GM12891 (cell line): ENCODE data around the gene AVPR2.

Source experiments
- DNase-seq: peaks from one replicate; pipeline ENCODE4 v3.0.0; 2011; ENCODE audit warnings: low spot score; ENCODE audit not compliant: insufficient read length
- FAIRE-seq: peaks from 2 replicates; lab custom pipeline; 2011; peaks lifted over from hg19 to GRCh38; lab: Jason Lieb, UNC
- PAX5 ChIP-seq: IDR thresholded peaks from 2 replicates; pipeline ENCODE4 v1.6.1; 2011; ENCODE audit warnings: low read length, moderate library complexity, mild to moderate bottlenecking; ENCODE audit not compliant: insufficient read depth, severe bottlenecking
- POLR2A ChIP-seq: IDR thresholded peaks from 2 replicates; pipeline ENCODE4 v1.6.1; 2011; ENCODE audit warnings: low read depth, low read length, control low read depth
- POLR2AphosphoS5 ChIP-seq: IDR thresholded peaks from 2 replicates; pipeline ENCODE4 v1.6.1; 2011; ENCODE audit warnings: low read depth, low read length, control low read depth
- POU2F2 ChIP-seq: IDR thresholded peaks from 2 replicates; pipeline ENCODE4 v1.6.1; 2011; ENCODE audit warnings: low read depth, mild to moderate bottlenecking, control low read depth, low read length, moderate library complexity
- SPI1 ChIP-seq: IDR thresholded peaks from 2 replicates; pipeline ENCODE4 v1.6.1; 2011; ENCODE audit warnings: low read depth, low read length, control low read depth
- TAF1 ChIP-seq: IDR thresholded peaks from 2 replicates; pipeline ENCODE4 v1.6.1; 2011; ENCODE audit warnings: low read depth, low read length, control low read depth

AVPR2 gene

DNA sequence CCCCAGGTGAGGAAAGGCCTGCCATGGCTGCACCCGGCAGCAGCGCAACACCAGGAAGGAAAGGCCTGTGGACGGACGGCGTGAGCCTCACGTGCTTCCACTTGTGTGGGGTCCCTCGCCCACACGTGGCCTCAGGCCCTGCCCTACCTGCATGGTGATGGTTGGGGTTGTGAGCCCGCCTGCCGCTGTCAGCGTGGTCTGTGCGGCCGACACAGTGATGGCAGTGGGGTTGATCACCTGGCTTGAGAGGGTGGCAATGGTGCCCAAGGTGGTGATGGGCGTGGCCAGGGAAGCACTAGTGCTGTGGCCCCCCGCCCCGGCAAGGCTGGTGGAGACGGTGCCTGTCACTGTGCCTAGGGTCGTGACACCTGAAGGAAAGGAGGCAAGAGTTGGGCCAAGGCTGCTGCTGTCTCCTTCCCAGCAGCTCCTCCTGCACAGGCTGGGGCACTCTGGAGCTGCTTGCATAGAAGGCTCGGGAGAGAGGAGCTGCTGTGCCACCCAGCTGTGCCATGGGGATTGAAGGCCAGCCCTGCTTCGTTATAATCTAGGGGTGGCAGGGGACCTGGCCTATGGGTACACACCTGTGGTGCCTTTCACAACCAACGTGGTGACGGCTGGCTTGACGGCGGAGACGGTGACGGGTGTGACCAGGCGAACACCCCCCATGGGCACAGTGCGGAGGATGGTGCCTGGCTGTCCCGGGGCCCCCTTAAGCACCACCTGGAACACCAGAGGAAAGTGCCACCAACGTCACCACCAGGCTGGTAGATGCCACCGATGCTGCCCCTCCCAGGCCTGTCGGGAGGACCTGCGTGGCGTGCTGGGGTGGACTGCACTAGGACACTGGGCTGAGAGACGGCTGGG lies 51.8 kb downstream of the AVPR2 start:
- DNase-seq (no peak), FAIRE-seq (no peak)
- TF ChIP-seq POU2F2 = no peak
- TF ChIP-seq TAF1 = no peak
- TF ChIP-seq PAX5 = no peak
- TF ChIP-seq POLR2A = no peak
- no peak; the same call in 1 of the 2 replicates for TF ChIP-seq POLR2AphosphoS5
- no peak for TF ChIP-seq SPI1
